Ishikawa (cell line): ENCODE data around the gene FOXL2.

Experiments
- CEBPB ChIP-seq: IDR thresholded peaks from 2 replicates; pipeline ENCODE4 v1.6.1; 2012
- CREB1 ChIP-seq: IDR thresholded peaks from 2 replicates; pipeline ENCODE4 v1.6.1; 2012; ENCODE audit warnings: low read depth
- EGR1 ChIP-seq: IDR thresholded peaks from 2 replicates; pipeline ENCODE4 v1.6.1; 2012
- EP300 ChIP-seq: IDR thresholded peaks from 2 replicates; pipeline ENCODE4 v1.6.1; 2012; ENCODE audit warnings: borderline replicate concordance
- FOXM1 ChIP-seq: IDR thresholded peaks from 2 replicates; pipeline ENCODE4 v1.6.1; 2012; ENCODE audit warnings: low read depth, borderline replicate concordance
- MAX ChIP-seq: IDR thresholded peaks from 2 replicates; pipeline ENCODE4 v1.6.1; 2012
- NFIC ChIP-seq: IDR thresholded peaks from 2 replicates; pipeline ENCODE4 v1.6.1; 2012
- RAD21 ChIP-seq: IDR thresholded peaks from 2 replicates; pipeline ENCODE4 v1.6.1; 2012; ENCODE audit warnings: low read depth
- REST ChIP-seq: IDR thresholded peaks from 2 replicates; pipeline ENCODE4 v1.6.1; 2012; ENCODE audit warnings: low read depth, mild to moderate bottlenecking
- TAF1 ChIP-seq: IDR thresholded peaks from 2 replicates; pipeline ENCODE4 v1.6.1; 2012; ENCODE audit warnings: low read depth, mild to moderate bottlenecking
- TCF12 ChIP-seq: IDR thresholded peaks from 2 replicates; pipeline ENCODE4 v1.6.1; 2012; ENCODE audit warnings: low read depth
- TEAD4 ChIP-seq: IDR thresholded peaks from 2 replicates; pipeline ENCODE4 v1.6.1; 2012
- USF1 ChIP-seq: IDR thresholded peaks from 2 replicates; pipeline ENCODE4 v1.6.1; 2012
- YY1 ChIP-seq: IDR thresholded peaks from 2 replicates; pipeline ENCODE4 v1.6.1; 2012; ENCODE audit warnings: low read depth
- ZBTB7A ChIP-seq: IDR thresholded peaks from 2 replicates; pipeline ENCODE4 v1.6.1; 2012; ENCODE audit warnings: low read depth

Gene FOXL2

GRCh38 chr3:138964264-138964663, 17.3 kb upstream of the FOXL2 start:
- TF ChIP-seq TCF12 (no peak), EP300 (no peak), EGR1 (no peak), CEBPB (no peak), TAF1 (no peak), CREB1 (no peak), RAD21 (no peak)

GRCh38 chr3:138962854-138963560, 16.1 kb upstream of the FOXL2 start:
- TF ChIP-seq EGR1 (no peak), EP300 (no peak), USF1 (no peak), ZBTB7A (no peak)

- no peak for TF ChIP-seq MAX
- TF ChIP-seq RAD21 = no peak
- TF ChIP-seq FOXM1 = no peak
Observed at GRCh38 chr3:138960417-138960852, 13.5 kb upstream of the FOXL2 start.

GRCh38 chr3:138950701-138951100, 3.8 kb upstream of the FOXL2 start:
- no peak for TF ChIP-seq TEAD4
- no peak for TF ChIP-seq MAX
- no peak for TF ChIP-seq FOXM1
- TF ChIP-seq RAD21 = no peak
- TF ChIP-seq TCF12 = no peak
- no peak for TF ChIP-seq CEBPB
- no peak for TF ChIP-seq USF1
- no peak for TF ChIP-seq ZBTB7A
- no peak for TF ChIP-seq REST
- no peak for TF ChIP-seq EGR1
- TF ChIP-seq YY1 = no peak
- no peak for TF ChIP-seq TAF1
- TF ChIP-seq NFIC = no peak
- no peak for TF ChIP-seq CREB1
- TF ChIP-seq EP300 = no peak

GRCh38 chr3:138950006-138950644, 3.2 kb upstream of the FOXL2 start:
- TF ChIP-seq EGR1 = no peak
- no peak for TF ChIP-seq CEBPB
- TF ChIP-seq EP300 = no peak
- no peak for TF ChIP-seq CREB1
- no peak for TF ChIP-seq FOXM1
- TF ChIP-seq ZBTB7A = no peak
- no peak for TF ChIP-seq TCF12
- TF ChIP-seq USF1 = no peak
- no peak for TF ChIP-seq REST
- TF ChIP-seq TEAD4 = no peak
- TF ChIP-seq TAF1 = no peak
- no peak for TF ChIP-seq MAX
- TF ChIP-seq NFIC = no peak
- no peak for TF ChIP-seq YY1
- TF ChIP-seq RAD21 = no peak
